NT2/D1 (cell line): ENCODE data around the gene ST6GALNAC4.

Experiments used
- YY1 ChIP-seq: IDR thresholded peaks from 2 replicates; pipeline ENCODE4 v1.6.1; 2011; ENCODE audit not compliant: insufficient read length, insufficient read depth
- ZNF274 ChIP-seq: IDR thresholded peaks from 2 replicates; pipeline ENCODE4 v1.6.1; 2011; ENCODE audit warnings: mild to moderate bottlenecking, low read depth, low read length

DNA sequence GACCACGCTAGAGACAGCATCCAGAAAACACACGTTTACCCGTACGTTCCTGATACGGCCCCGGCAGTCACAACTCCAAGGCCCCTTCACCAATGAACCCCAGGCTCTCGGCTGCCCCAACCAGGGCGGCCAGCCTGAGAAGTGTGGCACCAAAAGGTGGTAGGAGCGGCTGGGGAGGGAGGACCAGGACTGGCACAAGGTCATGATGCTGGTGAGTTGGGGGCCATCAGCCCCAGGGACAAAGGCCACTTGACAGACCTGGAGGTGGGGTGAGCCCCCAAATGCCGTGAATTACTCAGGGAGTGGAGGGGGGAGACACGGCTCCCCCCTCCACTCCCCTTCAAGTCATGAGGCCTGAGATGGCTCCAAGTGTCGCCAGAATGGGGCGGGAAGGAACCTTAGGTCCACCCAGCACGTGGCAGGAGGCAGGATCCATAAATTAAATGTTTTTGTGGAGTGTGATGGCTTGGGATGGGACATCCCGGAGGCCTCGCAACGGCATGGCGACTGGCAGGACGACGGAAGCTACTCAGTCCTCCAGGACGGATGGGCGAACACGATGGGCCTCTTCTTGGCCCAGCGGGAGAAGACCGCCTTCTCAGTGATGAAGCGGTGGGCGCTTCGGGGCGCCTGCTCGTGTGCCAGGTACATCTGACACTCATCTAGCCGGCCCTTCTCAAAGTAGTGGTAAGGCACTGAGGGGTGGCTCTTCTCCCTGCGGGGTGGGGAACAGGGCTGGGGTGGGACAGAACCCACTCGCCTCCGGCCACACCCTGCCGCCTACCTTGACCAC is 8.8 kb downstream of the ST6GALNAC4 start:
- TF ChIP-seq ZNF274: no peak
- TF ChIP-seq YY1: no peak
